Gastrocnemius medialis (tissue), 4 donors: ENCODE results near the gene MRGPRX3. TPM values are rescaled to one million over a fixed set of nuclear protein-coding genes. Genes with fewer than 3 reads are reported as not detected.

Experiments
- ATAC-seq, 2 donors: fragments of 150-250 bp; one replicate each; pipeline ENCODE4 v1.9.1; 2016
- DNase-seq, 2 donors: peaks; one replicate each; pipeline ENCODE4 v3.0.0-alpha.2; 2019
- H3K27ac ChIP-seq, 4 donors: fragments of 200-600 bp; sonication (generic); 1 replicate in 1 of 4; 2 replicates in 3 of 4; pipeline ENCODE4 v1.5.1; 2016 to 2018; ENCODE audit warnings: mild to moderate bottlenecking in 2 of 4, moderate library complexity in 1 of 4
- H3K27me3 ChIP-seq, 3 donors: fragments of 200-600 bp; sonication (generic) in 2 of 3; 1 replicate in 1 of 3; 2 replicates in 2 of 3; pipeline versions ENCODE4 v1.5.1 to v1.6.0; 2016 to 2019; ENCODE audit warnings: mild to moderate bottlenecking in 1 of 3, moderate library complexity in 1 of 3
- H3K36me3 ChIP-seq, 2 donors: fragments of 200-600 bp; sonication (generic) in 1 of 2; one replicate each; pipeline ENCODE4 v1.5.1; 2017 to 2018
- H3K4me1 ChIP-seq, 2 donors: fragments of 200-600 bp; sonication (generic) in 1 of 2; one replicate each; pipeline ENCODE4 v1.5.1; 2016 to 2017; ENCODE audit warnings: mild to moderate bottlenecking in 2 of 2
- H3K4me3 ChIP-seq, 4 donors: fragments of 200-600 bp; sonication (generic) in 3 of 4; 1 replicate in 1 of 4; 2 replicates in 3 of 4; pipeline ENCODE4 v1.5.1; 2016 to 2019; ENCODE audit warnings: mild to moderate bottlenecking in 2 of 4
- H3K9me3 ChIP-seq, 3 donors: fragments of 200-600 bp; sonication (generic) in 2 of 3; 1 replicate in 1 of 3; 2 replicates in 2 of 3; pipeline ENCODE4 v1.5.1; 2016 to 2019
- POLR2A ChIP-seq, 2 donors: fragments of 450-650 bp; IDR thresholded peaks; one replicate each; pipeline ENCODE4 v1.6.1; 2017; ENCODE audit warnings: antibody characterized with exemption in 2 of 2, mild to moderate bottlenecking in 2 of 2, moderate library complexity in 2 of 2
- in situ Hi-C, 4 donors: fragments of 200-750 bp; cut with MboI; loops; one replicate each; pipeline versions ENCODE4 v1.15.0 to v1.8.0; 2017; ENCODE audit warnings: low sequenced_read_pairs in 4 of 4
- intact Hi-C: fragments of 100-400 bp; cut with DNase I; formaldehyde crosslinking; loops from one replicate; pipeline ENCODE4 v1.15.1; 2023; ENCODE audit warnings: low total_unique reads
- total RNA-seq, 4 donors: library from RNA; depleted of rRNA; stranded (reverse); fragments of >200 nt; gene quantifications; one replicate each; pipeline versions ENCODE4 v1.1.0 to v1.2.3, GENCODE V29; 2016
- TF ChIP-seq, protein P1 (sequence below), 5 experiments: fragments of 450-650 bp in 3 of 5; fragments of 200-600 bp in 2 of 5; sonication (generic) in 2 of 5; IDR thresholded peaks in 4 of 5; conservative IDR thresholded peaks in 1 of 5; 1 replicate in 4 of 5; 2 replicates in 1 of 5; pipeline ENCODE4 v1.5.1; 2016 to 2019; ENCODE audit warnings: antibody characterized with exemption in 5 of 5, mild to moderate bottlenecking in 3 of 5, moderate library complexity in 3 of 5

Gene MRGPRX3
- not detected for total RNA-seq

DNA sequence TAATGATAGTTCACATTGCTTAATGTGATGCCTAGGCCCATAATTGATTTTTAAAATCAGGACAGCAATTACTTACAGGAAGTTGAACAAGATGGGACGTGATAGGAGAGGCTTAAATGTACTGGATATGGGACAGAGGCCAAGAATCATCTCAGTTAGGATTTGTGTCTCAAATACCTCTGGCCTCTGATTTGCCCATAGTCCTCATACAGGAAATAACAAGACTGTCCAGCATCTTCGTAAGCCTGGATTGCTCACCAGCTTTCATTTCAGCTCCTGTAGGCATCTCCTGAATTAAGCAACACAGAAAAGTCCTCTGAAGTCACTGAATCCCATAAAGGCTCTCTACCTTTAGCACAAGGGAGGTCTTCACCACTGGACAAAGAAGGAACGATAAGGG is at the start of gene MRGPRX3:
Gene MRGPRX3, plus strand, starts transcription at position 231 of the 400 bp plus-strand sequence. CDS start 4,632 bp downstream, outside the sequence.
- no peak for ATAC-seq

DNA sequence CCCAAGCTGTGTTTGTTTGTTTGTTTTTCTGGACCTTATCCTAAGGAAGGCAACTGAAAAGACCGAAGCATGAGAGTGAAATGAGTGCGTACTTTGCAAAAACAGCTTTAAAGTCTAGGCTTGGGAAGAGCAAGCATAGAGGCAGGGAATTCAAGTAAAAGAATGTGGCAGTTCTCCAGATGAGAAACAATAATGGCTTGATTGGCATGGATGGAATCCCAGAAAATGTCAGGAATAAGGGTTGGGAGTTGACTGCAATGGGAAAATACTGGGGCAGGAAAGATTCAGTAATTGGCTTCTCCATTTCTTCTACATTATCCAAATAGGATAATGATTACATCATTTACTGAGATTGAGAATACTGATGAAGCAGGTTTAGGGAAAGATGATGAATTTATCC is 44.0 kb upstream of the MRGPRX3 start:
- DNase-seq, result no peak
- Histone ChIP-seq H3K9me3 (no peaks in the 10 kb centered on the region), H3K4me3 (no peak overlapping the region), H3K36me3 (peaks cover 3 to 68% of the 10 kb centered on the region in 2 donors), H3K27me3 (no peaks in the 10 kb centered on the region), H3K4me1 (no peaks in the 10 kb centered on the region), H3K27ac (no peak overlapping the region)
- in situ Hi-C loops, result no loop called here
- TF ChIP-seq POLR2A (IDR thresholded peaks at IDR 0.05), result no peak
- TF ChIP-seq, protein P1, sequence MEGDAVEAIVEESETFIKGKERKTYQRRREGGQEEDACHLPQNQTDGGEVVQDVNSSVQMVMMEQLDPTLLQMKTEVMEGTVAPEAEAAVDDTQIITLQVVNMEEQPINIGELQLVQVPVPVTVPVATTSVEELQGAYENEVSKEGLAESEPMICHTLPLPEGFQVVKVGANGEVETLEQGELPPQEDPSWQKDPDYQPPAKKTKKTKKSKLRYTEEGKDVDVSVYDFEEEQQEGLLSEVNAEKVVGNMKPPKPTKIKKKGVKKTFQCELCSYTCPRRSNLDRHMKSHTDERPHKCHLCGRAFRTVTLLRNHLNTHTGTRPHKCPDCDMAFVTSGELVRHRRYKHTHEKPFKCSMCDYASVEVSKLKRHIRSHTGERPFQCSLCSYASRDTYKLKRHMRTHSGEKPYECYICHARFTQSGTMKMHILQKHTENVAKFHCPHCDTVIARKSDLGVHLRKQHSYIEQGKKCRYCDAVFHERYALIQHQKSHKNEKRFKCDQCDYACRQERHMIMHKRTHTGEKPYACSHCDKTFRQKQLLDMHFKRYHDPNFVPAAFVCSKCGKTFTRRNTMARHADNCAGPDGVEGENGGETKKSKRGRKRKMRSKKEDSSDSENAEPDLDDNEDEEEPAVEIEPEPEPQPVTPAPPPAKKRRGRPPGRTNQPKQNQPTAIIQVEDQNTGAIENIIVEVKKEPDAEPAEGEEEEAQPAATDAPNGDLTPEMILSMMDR (IDR thresholded peaks at IDR 0.05 in 4 of 5, conservative IDR thresholded peaks at IDR 0.05 in 1 of 5), result no peak
- ATAC-seq, result no peak
- intact Hi-C loops, result no loop called here

More for the DNA sequence above, at the start of gene MRGPRX3:
- Histone ChIP-seq H3K9me3 (no peaks in the 10 kb centered on the region), H3K4me3 (no peak within 1 kb of the TSS), H3K27ac (no peak within 1 kb of the TSS), H3K36me3 (no peaks in the 10 kb centered on the region), H3K27me3 (no peaks in the 10 kb centered on the region), H3K4me1 (no peaks in the 10 kb centered on the region)
- TF ChIP-seq, protein P1 (IDR thresholded peaks at IDR 0.05 in 4 of 5, conservative IDR thresholded peaks at IDR 0.05 in 1 of 5), result no peak
- TF ChIP-seq POLR2A (IDR thresholded peaks at IDR 0.05), result no peak
- in situ Hi-C loops, result no loop called here
- intact Hi-C loops, result no loop called here
- DNase-seq, result no peak

DNA sequence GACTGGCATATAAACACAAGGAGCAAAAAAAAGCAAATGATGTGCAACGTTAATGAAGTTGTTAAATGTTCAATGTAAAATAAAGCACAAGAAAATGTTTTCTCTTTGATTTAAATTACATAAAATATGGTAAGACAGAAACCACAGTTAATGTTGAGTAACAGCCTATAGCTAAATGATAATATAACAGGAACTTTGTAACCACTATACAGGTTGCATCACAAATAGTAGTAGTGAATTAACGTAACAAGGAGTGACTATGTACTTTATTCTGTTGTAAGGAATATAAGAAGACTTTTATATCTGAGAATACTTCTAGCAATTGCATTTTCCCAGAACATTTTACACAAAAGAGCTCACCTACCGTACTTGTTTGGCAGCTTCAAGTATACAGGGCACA is 43.4 kb upstream of the MRGPRX3 start:
- ATAC-seq (no peak), DNase-seq (no peak)
- intact Hi-C loops (no loop called here), in situ Hi-C loops (no loop called here)
- H3K27me3 ChIP-seq, result no peaks in the 10 kb centered on the region
- H3K4me1 ChIP-seq, result no peaks in the 10 kb centered on the region
- H3K4me3 ChIP-seq, result no peak overlapping the region
- no peak overlapping the region for H3K27ac ChIP-seq
- TF ChIP-seq POLR2A (IDR thresholded peaks at IDR 0.05), result no peak
- TF ChIP-seq, protein P1 (IDR thresholded peaks at IDR 0.05 in 4 of 5, conservative IDR thresholded peaks at IDR 0.05 in 1 of 5), result no peak
- peaks cover 3 to 74% of the 10 kb centered on the region in 2 donors for H3K36me3 ChIP-seq
- H3K9me3 ChIP-seq, result no peaks in the 10 kb centered on the region

DNA sequence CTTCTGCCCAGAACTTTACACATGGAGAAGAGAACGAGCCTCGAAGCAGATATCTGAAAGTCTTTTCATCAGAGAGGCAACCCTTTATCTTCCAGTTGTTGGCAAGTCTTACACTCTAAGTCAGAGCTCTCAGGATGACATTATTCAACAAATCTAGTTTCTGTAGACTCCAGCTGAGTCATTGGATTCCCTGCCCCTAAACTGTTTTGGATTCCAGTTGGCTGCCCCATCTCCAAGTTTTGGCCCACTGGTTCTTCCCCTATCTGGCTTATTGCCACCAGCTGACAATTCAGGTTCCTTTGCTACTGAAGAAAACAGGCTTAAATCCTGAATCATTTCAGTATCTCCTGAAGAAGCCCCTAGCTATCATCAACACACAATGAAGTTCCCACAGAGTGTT is 40.6 kb upstream of the MRGPRX3 start:
- in situ Hi-C loops, result no loop called here
- peaks cover 0 to 81% of the 10 kb centered on the region in 2 donors for H3K36me3 ChIP-seq
- no peak overlapping the region for H3K27ac ChIP-seq
- H3K9me3 ChIP-seq, result no peaks in the 10 kb centered on the region
- intact Hi-C loops, result no loop called here
- DNase-seq (no peak), ATAC-seq (no peak)
- H3K4me3 ChIP-seq, result no peak overlapping the region
- no peaks in the 10 kb centered on the region for H3K27me3 ChIP-seq
- no peak for TF ChIP-seq POLR2A (IDR thresholded peaks at IDR 0.05)
- TF ChIP-seq, protein P1 (IDR thresholded peaks at IDR 0.05 in 4 of 5, conservative IDR thresholded peaks at IDR 0.05 in 1 of 5), result no peak
- H3K4me1 ChIP-seq, result no peaks in the 10 kb centered on the region

DNA sequence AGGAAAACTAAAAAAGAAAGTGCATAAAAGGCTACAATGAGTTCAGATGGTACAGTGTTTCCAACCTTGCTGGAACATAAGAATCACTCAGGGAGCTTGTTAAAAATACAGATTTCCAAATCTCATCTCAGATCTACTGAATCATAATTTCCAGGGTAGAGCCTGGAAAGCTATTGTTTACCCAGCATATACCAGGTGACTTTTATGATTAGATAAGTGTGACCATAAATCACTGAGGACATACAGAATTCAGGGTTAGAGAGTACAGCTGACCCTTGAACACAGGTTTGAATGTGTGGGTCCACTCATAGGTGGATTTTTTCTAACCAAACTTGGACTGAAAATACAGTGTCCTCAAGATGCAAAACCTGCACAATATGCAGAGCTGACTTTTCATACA is 38.4 kb upstream of the MRGPRX3 start:
- peaks cover 0 to 59% of the 10 kb centered on the region in 2 donors for H3K36me3 ChIP-seq
- H3K9me3 ChIP-seq, result no peaks in the 10 kb centered on the region
- no peaks in the 10 kb centered on the region for H3K27me3 ChIP-seq
- DNase-seq (no peak), ATAC-seq (no peak)
- no peak overlapping the region for H3K4me3 ChIP-seq
- no peaks in the 10 kb centered on the region for H3K4me1 ChIP-seq
- H3K27ac ChIP-seq, result no peak overlapping the region
- intact Hi-C loops (no loop called here), in situ Hi-C loops (no loop called here)
- no peak for TF ChIP-seq POLR2A (IDR thresholded peaks at IDR 0.05)
- TF ChIP-seq, protein P1 (IDR thresholded peaks at IDR 0.05 in 4 of 5, conservative IDR thresholded peaks at IDR 0.05 in 1 of 5), result no peak
